GM18951 (cell line): ENCODE data around the gene TOM1L2.

Experiments used
- POLR2A ChIP-seq: IDR thresholded peaks from 4 replicates; pipeline ENCODE4 v1.6.1; 2011; ENCODE audit warnings: mild to moderate bottlenecking; ENCODE audit not compliant: insufficient read length, insufficient read depth; ENCODE audit errors: extremely low read depth
- in situ Hi-C: fragments of 300-500 bp; cut with MboI; formaldehyde crosslinking; loops from one replicate; pipeline ENCODE4 v1.12.0; 2022; ENCODE audit warnings: low sequenced_read_pairs, mixed read lengths, inconsistent platforms; ENCODE audit not compliant: unreplicated experiment

The TOM1L2 gene

DNA sequence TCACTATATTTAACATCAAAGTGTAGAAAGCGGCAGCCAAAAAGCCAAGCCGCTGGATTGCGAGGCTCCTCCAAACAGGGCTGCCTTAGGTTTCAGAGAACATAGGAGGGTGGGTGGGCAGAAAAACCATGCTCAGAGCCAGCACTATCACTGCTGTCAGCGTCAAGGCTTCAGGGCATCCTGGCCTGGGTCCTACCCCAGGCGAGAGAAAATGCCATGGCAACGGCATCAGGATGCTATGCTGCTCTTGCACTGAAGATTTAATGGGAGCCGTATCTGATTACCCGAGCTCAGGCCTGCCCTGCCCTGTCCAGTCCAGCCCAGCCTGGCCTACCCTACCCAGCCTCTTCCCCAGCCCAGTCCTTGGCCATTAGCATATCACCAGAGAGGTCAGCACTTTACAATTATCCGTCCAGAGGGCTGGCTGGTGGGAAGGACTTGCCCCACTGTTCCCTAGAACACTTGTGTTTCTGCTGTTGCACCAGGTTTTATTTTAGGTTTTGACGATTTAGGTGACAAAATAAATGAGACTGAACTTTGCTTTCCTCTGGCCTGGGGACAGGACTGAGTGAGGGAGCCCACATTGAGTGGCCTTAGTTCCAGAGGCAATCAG is 61.1 kb downstream of the TOM1L2 start:
- in situ Hi-C loops = no loop called here

DNA sequence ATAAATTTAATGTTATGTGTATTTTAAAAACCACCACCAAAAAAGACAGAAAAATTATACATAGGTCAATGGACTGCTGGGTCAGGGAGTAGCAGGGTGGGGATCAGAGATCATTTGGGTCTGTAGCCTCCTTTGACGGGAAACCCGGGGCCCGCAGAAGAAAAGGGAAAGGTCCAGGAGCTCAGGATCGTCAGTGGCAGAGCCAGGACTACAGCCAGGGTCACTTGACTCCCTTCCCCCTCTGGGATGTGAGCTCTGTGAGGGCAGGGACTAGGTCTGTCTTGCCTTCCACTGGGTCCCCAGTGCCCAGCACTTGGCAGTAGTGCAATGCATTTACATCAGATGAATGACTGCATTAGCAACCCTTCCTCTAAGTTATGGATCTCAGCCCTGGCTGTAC is 62.1 kb downstream of the TOM1L2 start:
- in situ Hi-C loops = no loop called here
- no peak for TF ChIP-seq POLR2A

More for the DNA sequence above, 61.1 kb downstream of the TOM1L2 start:
- no peak for TF ChIP-seq POLR2A

DNA sequence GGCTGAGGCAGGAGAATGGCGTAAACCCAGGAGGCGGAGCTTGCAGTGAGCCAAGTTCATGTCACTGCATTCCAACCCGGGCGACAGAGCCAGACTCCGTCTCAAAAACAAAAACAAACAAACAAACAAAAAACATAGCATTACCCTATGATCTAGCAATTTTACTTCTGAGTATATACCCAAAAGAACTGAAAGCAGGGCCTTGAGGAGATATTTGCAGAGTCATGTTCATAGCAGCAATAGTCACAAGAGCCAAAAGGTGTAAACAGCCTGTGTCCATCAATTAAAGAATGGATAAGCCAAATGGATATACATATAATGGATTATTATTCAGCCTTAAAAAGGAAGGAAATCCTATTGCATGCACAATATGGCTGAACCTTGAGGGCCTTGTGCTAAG is 63.1 kb downstream of the TOM1L2 start:
- no peak for TF ChIP-seq POLR2A
- in situ Hi-C loops = no loop called here

- no peak for TF ChIP-seq POLR2A
- in situ Hi-C loops = no loop called here
Measured at GRCh38 chr17:17907469-17907868, 64.7 kb downstream of the TOM1L2 start.

GRCh38 chr17:17906418-17907215 is 65.6 kb downstream of the TOM1L2 start:
- in situ Hi-C loops = no loop called here
- TF ChIP-seq POLR2A = no peak

- TF ChIP-seq POLR2A = no peak
- in situ Hi-C loops = no loop called here
Measured at GRCh38 chr17:17905036-17905320, 67.2 kb downstream of the TOM1L2 start.

DNA sequence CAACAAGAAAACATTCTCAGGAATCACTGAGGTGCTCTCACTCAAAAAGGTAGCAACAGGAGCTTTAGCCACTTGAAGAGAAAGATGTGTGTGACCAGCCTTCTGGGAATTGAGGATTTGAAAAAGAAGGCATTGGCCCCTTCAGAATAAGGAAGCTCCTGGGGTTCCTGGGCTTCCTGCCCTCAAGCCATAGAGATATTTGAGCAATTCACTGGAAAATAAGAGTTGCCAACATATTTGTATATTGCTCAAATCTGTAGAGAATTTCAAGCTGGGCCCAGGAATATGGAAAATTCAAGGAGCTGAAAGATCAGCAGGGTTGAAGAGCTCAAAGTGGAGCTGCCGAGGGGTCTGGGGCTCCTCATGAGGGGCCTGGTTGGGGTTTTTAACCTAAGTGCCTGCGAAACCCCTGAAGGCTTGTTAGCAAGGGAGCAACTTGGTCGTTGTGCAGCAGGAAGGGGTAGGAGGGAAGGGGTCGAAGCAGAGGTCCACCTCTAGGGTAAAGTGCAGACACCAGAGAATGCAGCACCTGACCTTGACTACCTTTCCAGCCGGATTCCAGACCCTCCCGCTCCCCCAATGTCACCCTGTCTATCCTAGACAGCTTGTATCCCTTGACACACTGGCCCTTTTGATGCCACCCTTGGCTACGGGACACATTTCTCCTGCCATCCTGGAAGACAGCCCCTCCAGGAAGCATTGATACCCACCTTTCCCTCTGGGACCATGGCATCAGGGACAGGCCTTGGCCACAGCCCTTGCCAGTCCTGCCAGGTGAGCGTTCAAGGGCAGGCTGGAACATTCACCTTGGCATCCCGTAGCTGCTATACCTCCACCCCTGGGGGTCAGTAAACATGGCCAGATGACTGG is 67.8 kb downstream of the TOM1L2 start:
- in situ Hi-C loops = no loop called here
- TF ChIP-seq POLR2A = no peak

- in situ Hi-C loops = no loop called here
- TF ChIP-seq POLR2A = no peak
Measured at GRCh38 chr17:17902877-17903276, 69.3 kb downstream of the TOM1L2 start.

GRCh38 chr17:17902376-17902775 is 69.8 kb downstream of the TOM1L2 start:
- in situ Hi-C loops = no loop called here
- TF ChIP-seq POLR2A = no peak

DNA sequence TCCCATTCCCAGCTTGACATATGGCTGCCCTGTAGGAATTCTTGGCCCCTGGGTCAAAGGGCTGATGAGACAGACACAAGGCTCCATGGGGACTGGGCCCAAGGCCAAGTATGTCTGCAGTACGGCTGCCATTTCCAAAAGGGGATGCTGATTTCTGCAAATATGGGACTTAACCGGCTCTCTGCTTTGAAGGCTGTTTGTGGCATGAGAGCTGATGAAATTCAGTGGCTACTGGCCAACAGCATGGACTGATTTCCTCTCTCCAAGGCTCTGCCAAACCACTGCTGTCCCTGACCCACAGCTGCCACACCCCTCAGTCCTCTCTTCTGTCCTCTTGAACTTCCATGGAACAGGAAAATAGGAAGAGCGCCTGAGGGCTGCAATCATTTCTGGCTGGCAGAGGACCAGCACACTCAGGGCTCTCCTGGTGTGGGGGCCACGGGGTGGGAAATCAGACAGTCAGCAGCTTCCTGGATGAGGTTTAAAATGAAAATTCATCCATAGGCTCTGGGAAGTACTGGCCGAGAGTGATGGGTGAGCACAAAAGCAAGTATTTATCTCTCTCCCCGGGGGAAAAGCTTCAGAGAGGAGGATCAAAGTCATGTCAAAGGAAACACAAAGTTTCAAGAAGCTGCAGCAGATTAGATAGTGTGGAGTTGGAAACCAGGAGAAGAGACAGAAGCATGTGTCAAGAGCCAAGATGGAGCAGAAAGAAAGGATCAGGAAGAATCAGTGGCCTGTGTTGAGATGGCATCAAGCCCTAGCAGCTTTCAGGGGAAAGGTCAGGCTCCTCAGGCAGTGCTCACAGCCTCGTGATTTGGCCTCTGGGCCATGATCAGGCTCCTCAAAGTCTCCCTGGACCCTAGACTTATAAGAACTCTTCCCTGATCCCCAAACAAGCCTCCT is 71.3 kb downstream of the TOM1L2 start:
- in situ Hi-C loops = no loop called here
- no peak for TF ChIP-seq POLR2A

- TF ChIP-seq POLR2A = no peak
- in situ Hi-C loops = loop anchor here (25.0 kb wide), 1 partner anchor 138 kb away; the partner anchor contains the start of genes ATPAF2 and GID4
Measured at GRCh38 chr17:17899486-17899885, 72.7 kb downstream of the TOM1L2 start.

GRCh38 chr17:17898673-17899072 is 73.5 kb downstream of the TOM1L2 start:
- TF ChIP-seq POLR2A = no peak
- in situ Hi-C loops = loop anchor here (25.0 kb wide), 1 partner anchor 139 kb away; the partner anchor contains the start of genes ATPAF2 and GID4

- no peak for TF ChIP-seq POLR2A
- in situ Hi-C loops = loop anchor here (25.0 kb wide), 1 partner anchor 140 kb away; the partner anchor contains the start of genes ATPAF2 and GID4
Measured at GRCh38 chr17:17897442-17897841, 74.8 kb downstream of the TOM1L2 start.

- no peak for TF ChIP-seq POLR2A
- in situ Hi-C loops = loop anchor here (25.0 kb wide), 1 partner anchor 141 kb away; the partner anchor contains the start of genes ATPAF2 and GID4
Measured at GRCh38 chr17:17896746-17897145, 75.5 kb downstream of the TOM1L2 start.
